ENCODE data around the gene TLR10.

Gene TLR10

GRCh38 chr4:38728631-38729141 lies 54.1 kb downstream of the TLR10 start:
- no peak for DNase-seq (ENCODE audit: low spot score)

- DNase-seq (ENCODE audit: low spot score): no peak
Observed at GRCh38 chr4:38724475-38724808, 58.3 kb downstream of the TLR10 start.

- DNase-seq (ENCODE audit: low spot score): no peak
Observed at GRCh38 chr4:38723726-38724474, 58.9 kb downstream of the TLR10 start.

- no peak for DNase-seq (ENCODE audit: low spot score)
Observed at GRCh38 chr4:38723114-38723513, 59.7 kb downstream of the TLR10 start.

Data from putamen (tissue), 1 donor.